GM23338 (cell line): ENCODE results near the gene DELE1.

Experiments used
- EZH2 ChIP-seq: fragments of 200-600 bp; sonication (generic); IDR thresholded peaks from one replicate; pipeline ENCODE4 v1.8.0; 2017; ENCODE audit warnings: antibody characterized with exemption, mild to moderate bottlenecking, low read depth; ENCODE audit not compliant: unreplicated experiment
- NANOG ChIP-seq: IDR thresholded peaks from 2 replicates; pipeline ENCODE4 v1.6.1; 2016; ENCODE audit warnings: antibody characterized with exemption, borderline replicate concordance
- REST ChIP-seq: IDR thresholded peaks from one replicate; pipeline ENCODE4 v1.6.1; 2018; ENCODE audit warnings: antibody characterized with exemption; ENCODE audit not compliant: unreplicated experiment
- ZNF331 ChIP-seq: fragments of 250-450 bp; sonication (Bioruptor Pico); IDR thresholded peaks from 2 replicates; pipeline ENCODE4 v1.5.0; 2020; ENCODE audit warnings: low read depth, mild to moderate bottlenecking, moderate library complexity
- TF ChIP-seq, protein P1 (sequence below), 2 experiments: fragments of 200-600 bp in 1 of 2; sonication (generic) in 1 of 2; conservative IDR thresholded peaks; 2 replicates each; pipeline versions ENCODE4 v1.5.1 to v1.6.1; 2016 to 2017; ENCODE audit warnings: antibody characterized with exemption in 2 of 2, low read depth in 2 of 2, mild to moderate bottlenecking in 2 of 2, moderate library complexity in 1 of 2

- no peak for TF ChIP-seq EZH2
- TF ChIP-seq, protein P1, sequence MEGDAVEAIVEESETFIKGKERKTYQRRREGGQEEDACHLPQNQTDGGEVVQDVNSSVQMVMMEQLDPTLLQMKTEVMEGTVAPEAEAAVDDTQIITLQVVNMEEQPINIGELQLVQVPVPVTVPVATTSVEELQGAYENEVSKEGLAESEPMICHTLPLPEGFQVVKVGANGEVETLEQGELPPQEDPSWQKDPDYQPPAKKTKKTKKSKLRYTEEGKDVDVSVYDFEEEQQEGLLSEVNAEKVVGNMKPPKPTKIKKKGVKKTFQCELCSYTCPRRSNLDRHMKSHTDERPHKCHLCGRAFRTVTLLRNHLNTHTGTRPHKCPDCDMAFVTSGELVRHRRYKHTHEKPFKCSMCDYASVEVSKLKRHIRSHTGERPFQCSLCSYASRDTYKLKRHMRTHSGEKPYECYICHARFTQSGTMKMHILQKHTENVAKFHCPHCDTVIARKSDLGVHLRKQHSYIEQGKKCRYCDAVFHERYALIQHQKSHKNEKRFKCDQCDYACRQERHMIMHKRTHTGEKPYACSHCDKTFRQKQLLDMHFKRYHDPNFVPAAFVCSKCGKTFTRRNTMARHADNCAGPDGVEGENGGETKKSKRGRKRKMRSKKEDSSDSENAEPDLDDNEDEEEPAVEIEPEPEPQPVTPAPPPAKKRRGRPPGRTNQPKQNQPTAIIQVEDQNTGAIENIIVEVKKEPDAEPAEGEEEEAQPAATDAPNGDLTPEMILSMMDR (conservative IDR thresholded peaks at IDR 0.05; ENCODE audit: low read depth in 2 of 2): no peak
- no peak for TF ChIP-seq REST
- no peak for TF ChIP-seq NANOG
- TF ChIP-seq ZNF331 (CRISPR knock-in tag): no peak
These were observed 25.1 kb downstream of the DELE1 start for GRCh38 chr5:141948812-141949211.
